Vagina (tissue), 2 donors: ENCODE data around the gene PACS1. TPM values are rescaled to one million over a fixed set of nuclear protein-coding genes. Genes with fewer than 3 reads are reported as not detected.

Source experiments
- DNase-seq, 2 donors: peaks; one replicate each; pipeline ENCODE4 v3.0.0-alpha.2; 2017; ENCODE audit errors: extremely low spot score in 2 of 2
- H3K27ac ChIP-seq: fragments of 200-600 bp; sonication (generic); one replicate; pipeline ENCODE4 v1.5.1; 2019
- H3K27me3 ChIP-seq: fragments of 200-600 bp; sonication (generic); one replicate; pipeline ENCODE4 v1.5.1; 2019
- H3K36me3 ChIP-seq, 2 donors: fragments of 200-600 bp; sonication (generic); one replicate each; pipeline ENCODE4 v1.5.1; 2017 to 2019
- H3K4me1 ChIP-seq: fragments of 200-600 bp; sonication (generic); one replicate; pipeline ENCODE4 v1.5.1; 2019
- H3K4me3 ChIP-seq, 2 donors: fragments of 200-600 bp; sonication (generic); 1 replicate in 1 of 2; 2 replicates in 1 of 2; pipeline ENCODE4 v1.5.1; 2016 to 2019
- H3K9me3 ChIP-seq: fragments of 200-600 bp; sonication (generic); one replicate; pipeline ENCODE4 v1.5.1; 2019
- CTCF ChIP-seq, 3 experiments: fragments of 450-650 bp in 2 of 3; fragments of 200-600 bp in 1 of 3; sonication (generic) in 1 of 3; IDR thresholded peaks; one replicate each; pipeline ENCODE4 v1.5.1; 2017 to 2019; ENCODE audit warnings: antibody characterized with exemption in 3 of 3, mild to moderate bottlenecking in 2 of 3, moderate library complexity in 2 of 3
- POLR2A ChIP-seq, 2 donors: fragments of 450-650 bp; IDR thresholded peaks; one replicate each; pipeline ENCODE4 v1.6.1; 2017; ENCODE audit warnings: antibody characterized with exemption in 2 of 2, mild to moderate bottlenecking in 2 of 2, moderate library complexity in 2 of 2
- POLR2AphosphoS5 ChIP-seq, 2 donors: sonication (generic); formaldehyde crosslinking; IDR thresholded peaks; one replicate each; pipeline ENCODE4 v1.9.0; 2017; ENCODE audit warnings: antibody characterized with exemption in 2 of 2, mild to moderate bottlenecking in 2 of 2, low read depth in 1 of 2; ENCODE audit not compliant: insufficient read depth in 1 of 2
- intact Hi-C: fragments of 100-400 bp; cut with DNase I; formaldehyde crosslinking; loops from one replicate; pipeline ENCODE4 v1.15.1; 2023
- total RNA-seq: library from RNA; depleted of rRNA; stranded (reverse); fragments of >200 nt; gene quantifications from one replicate; pipeline ENCODE4 v1.2.3, GENCODE V29; 2016

Gene PACS1
- total RNA-seq, 1 donor from 2014 or later: 66.0 TPM

GRCh38 chr11:66240781-66241136, 170.7 kb downstream of the PACS1 start:
- Histone ChIP-seq H3K9me3 (no peaks in the 10 kb centered on the region), H3K4me3 (no peak overlapping the region), H3K36me3 (peaks cover 0 to 38% of the 10 kb centered on the region in 2 donors), H3K27me3 (no peaks in the 10 kb centered on the region), H3K27ac (no peak overlapping the region), H3K4me1 (no peaks in the 10 kb centered on the region)
- DNase-seq: no peak
- intact Hi-C loops: no loop called here
- TF ChIP-seq POLR2AphosphoS5 (IDR thresholded peaks at IDR 0.05; ENCODE audit: insufficient read depth in 1 of 2, low read depth in 1 of 2): no peak
- no peak for TF ChIP-seq POLR2A (IDR thresholded peaks at IDR 0.05)
- TF ChIP-seq CTCF (IDR thresholded peaks at IDR 0.05): no peak

DNA sequence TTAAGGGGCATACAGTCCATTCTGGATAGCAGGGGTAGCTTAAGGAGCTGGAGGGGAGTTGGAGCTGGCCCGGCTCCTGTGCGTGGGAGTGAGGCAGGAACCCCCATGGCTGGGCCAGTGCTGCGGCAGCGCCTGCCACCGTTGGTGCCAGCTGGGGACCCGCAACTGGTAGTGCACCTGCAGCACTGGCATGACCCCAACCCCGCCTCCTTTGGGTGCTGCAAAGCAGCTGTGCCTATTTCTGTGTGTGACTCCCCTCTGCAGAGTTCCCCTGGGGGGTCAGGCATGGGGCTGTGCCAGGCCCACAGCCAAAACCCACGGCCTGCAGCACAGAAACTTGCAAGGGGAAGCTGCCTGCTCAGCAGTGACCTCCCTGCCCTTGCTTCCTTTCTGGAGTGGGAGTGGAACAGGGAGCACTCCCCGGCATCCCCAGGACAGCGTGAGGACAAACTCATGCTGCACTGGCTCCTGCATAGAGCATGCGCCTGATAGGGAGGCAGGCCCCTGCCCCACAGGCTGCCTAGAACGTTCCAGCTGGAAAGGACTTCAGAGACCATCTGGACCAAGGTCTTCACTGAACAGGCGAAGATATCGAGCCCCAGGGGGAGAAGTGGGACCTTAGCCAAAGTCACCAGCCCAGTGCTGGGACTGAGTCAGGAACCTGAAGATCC, 172.2 kb downstream of the PACS1 start:
- H3K4me3 ChIP-seq: no peak overlapping the region
- DNase-seq: no peak
- H3K9me3 ChIP-seq: no peaks in the 10 kb centered on the region
- intact Hi-C loops: no loop called here
- no peaks in the 10 kb centered on the region for H3K4me1 ChIP-seq
- TF ChIP-seq POLR2A (IDR thresholded peaks at IDR 0.05): no peak
- TF ChIP-seq POLR2AphosphoS5 (IDR thresholded peaks at IDR 0.05; ENCODE audit: insufficient read depth in 1 of 2, low read depth in 1 of 2): no peak
- TF ChIP-seq CTCF (IDR thresholded peaks at IDR 0.05): no peak
- H3K36me3 ChIP-seq: peaks cover 0 to 37% of the 10 kb centered on the region in 2 donors
- H3K27me3 ChIP-seq: no peaks in the 10 kb centered on the region
- H3K27ac ChIP-seq: no peak overlapping the region

DNA sequence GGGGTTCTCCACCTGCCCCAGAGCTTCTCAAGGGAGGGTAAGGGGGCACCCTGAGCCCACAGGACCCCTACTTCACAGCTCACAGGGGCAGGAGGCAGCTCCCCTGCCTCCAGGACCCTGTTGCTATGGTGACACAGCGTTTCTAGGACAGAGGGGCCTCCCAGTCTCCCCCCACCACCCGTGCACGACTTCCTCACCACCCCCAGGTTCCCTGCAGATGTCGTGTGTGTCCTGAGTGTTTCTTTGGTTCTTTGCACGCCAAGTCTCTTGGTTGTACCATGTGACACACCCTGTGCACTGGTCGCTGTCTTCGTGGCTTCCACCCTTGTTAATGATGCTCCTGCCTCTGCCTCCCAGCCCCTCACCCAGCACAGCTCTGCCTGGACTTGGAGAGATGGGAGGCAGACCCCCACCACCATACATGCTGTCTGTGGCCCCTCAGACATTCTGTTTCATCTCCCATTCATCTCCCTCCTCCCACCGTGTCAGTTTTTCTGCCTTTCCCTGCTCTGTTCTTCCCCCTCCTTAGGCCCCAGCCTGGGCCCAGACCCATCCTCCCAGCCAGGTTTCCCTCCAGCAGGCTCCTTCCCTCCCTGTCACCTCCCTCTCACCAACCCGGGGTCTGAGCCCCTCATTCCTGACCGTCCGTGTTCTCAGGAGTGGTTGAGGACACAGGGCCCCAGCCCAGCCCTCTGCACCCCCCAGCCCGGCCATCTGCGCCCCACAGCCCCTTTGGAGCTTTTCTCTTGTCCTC, 173.9 kb downstream of the PACS1 start:
- H3K36me3 ChIP-seq: peaks cover 0 to 34% of the 10 kb centered on the region in 2 donors
- no peak for DNase-seq
- no peaks in the 10 kb centered on the region for H3K27me3 ChIP-seq
- no peak for TF ChIP-seq CTCF (IDR thresholded peaks at IDR 0.05)
- no peak for TF ChIP-seq POLR2A (IDR thresholded peaks at IDR 0.05)
- TF ChIP-seq POLR2AphosphoS5 (IDR thresholded peaks at IDR 0.05; ENCODE audit: insufficient read depth in 1 of 2, low read depth in 1 of 2): no peak
- H3K9me3 ChIP-seq: no peaks in the 10 kb centered on the region
- H3K27ac ChIP-seq: no peak overlapping the region
- no peak overlapping the region for H3K4me3 ChIP-seq
- no peaks in the 10 kb centered on the region for H3K4me1 ChIP-seq
- intact Hi-C loops: no loop called here

GRCh38 chr11:66247295-66247694, 177.2 kb downstream of the PACS1 start:
- Histone ChIP-seq H3K36me3 (peaks cover 0 to 15% of the 10 kb centered on the region in 2 donors), H3K4me3 (no peak overlapping the region), H3K27ac (no peak overlapping the region), H3K4me1 (no peaks in the 10 kb centered on the region), H3K27me3 (no peaks in the 10 kb centered on the region), H3K9me3 (no peaks in the 10 kb centered on the region)
- DNase-seq: no peak
- intact Hi-C loops: no loop called here
- no peak for TF ChIP-seq POLR2AphosphoS5 (IDR thresholded peaks at IDR 0.05; ENCODE audit: insufficient read depth in 1 of 2, low read depth in 1 of 2)
- no peak for TF ChIP-seq CTCF (IDR thresholded peaks at IDR 0.05)

GRCh38 chr11:66247801-66248200, 177.7 kb downstream of the PACS1 start:
- H3K27me3 ChIP-seq: no peaks in the 10 kb centered on the region
- H3K4me1 ChIP-seq: no peaks in the 10 kb centered on the region
- no peak for TF ChIP-seq CTCF (IDR thresholded peaks at IDR 0.05)
- no peak for TF ChIP-seq POLR2A (IDR thresholded peaks at IDR 0.05)
- no peak for TF ChIP-seq POLR2AphosphoS5 (IDR thresholded peaks at IDR 0.05; ENCODE audit: insufficient read depth in 1 of 2, low read depth in 1 of 2)
- peaks cover 0 to 10% of the 10 kb centered on the region in 2 donors for H3K36me3 ChIP-seq
- H3K9me3 ChIP-seq: no peaks in the 10 kb centered on the region
- DNase-seq: no peak
- H3K27ac ChIP-seq: no peak overlapping the region
- intact Hi-C loops: no loop called here
- H3K4me3 ChIP-seq: no peak overlapping the region
